ENCODE results near the gene JAKMIP1.
"Not testable (repeated sequence)": the region's sequence is repeated elsewhere in the genome, so short reads cannot be mapped to it uniquely, and the experiment has no call there.

JAKMIP1 gene

GRCh38 chr4:6005175-6005574 is 195.2 kb downstream of the JAKMIP1 start:
- no peak for DNase-seq

- DNase-seq, result not testable (repeated sequence)
Observed at GRCh38 chr4:6003485-6003884, 196.9 kb downstream of the JAKMIP1 start.

- DNase-seq, result no peak
Observed at GRCh38 chr4:6002926-6003325, 197.4 kb downstream of the JAKMIP1 start.

GRCh38 chr4:6002492-6002833 is 197.9 kb downstream of the JAKMIP1 start:
- DNase-seq, result no peak

- no peak for DNase-seq
Observed at GRCh38 chr4:6001680-6002491, 198.5 kb downstream of the JAKMIP1 start.

- DNase-seq, result no peak
Observed at GRCh38 chr4:5999830-6000365, 200.5 kb downstream of the JAKMIP1 start.

- DNase-seq, result no peak
Observed at GRCh38 chr4:5999356-5999755, 201.0 kb downstream of the JAKMIP1 start.

- DNase-seq, result peak in 3 of 5 donors; percentile 11 to 60 (median 20)
Observed at GRCh38 chr4:5998333-5998936, 201.9 kb downstream of the JAKMIP1 start.

- DNase-seq, result no peak
Observed at GRCh38 chr4:5996641-5997040, 203.7 kb downstream of the JAKMIP1 start.

GRCh38 chr4:5995901-5996623 is 204.3 kb downstream of the JAKMIP1 start:
- DNase-seq, result peak in 1 of 5 donors; percentile 28

GRCh38 chr4:5993876-5994811 is 206.2 kb downstream of the JAKMIP1 start:
- DNase-seq, result no peak

GRCh38 chr4:5993346-5993745 is 207.0 kb downstream of the JAKMIP1 start:
- not testable (repeated sequence) for DNase-seq

- no peak for DNase-seq
Observed at GRCh38 chr4:5992828-5993321, 207.5 kb downstream of the JAKMIP1 start.

GRCh38 chr4:5992171-5992827 is 208.1 kb downstream of the JAKMIP1 start:
- no peak for DNase-seq

GRCh38 chr4:5991405-5991804 is 208.9 kb downstream of the JAKMIP1 start:
- DNase-seq, result no peak

GRCh38 chr4:5990446-5991160 is 209.7 kb downstream of the JAKMIP1 start:
- no peak for DNase-seq

- DNase-seq, result no peak
Observed at GRCh38 chr4:5989236-5990225, 210.8 kb downstream of the JAKMIP1 start.

- DNase-seq, result no peak
Observed at GRCh38 chr4:5988086-5988845, 212.1 kb downstream of the JAKMIP1 start.

- no peak for DNase-seq
Observed at GRCh38 chr4:5984843-5985242, 215.5 kb downstream of the JAKMIP1 start.

Measured in T-helper 1 cell (primary cell).